Measurements from ENCODE around the gene SHE.
"Not testable (repeated sequence)": the region's sequence is repeated elsewhere in the genome, so short reads cannot be mapped to it uniquely, and the experiment has no call there.

The SHE gene

GRCh38 chr1:154502066-154502743 lies at the start of gene SHE, which contains the start of gene TDRD10:
Gene SHE (minus strand): TSS chr1:154502412. CDS start chr1:154502026, 386 bp downstream.
Gene TDRD10 (plus strand): TSS chr1:154502219. CDS start chr1:154506904, 4,685 bp downstream.
- DNase-seq (ENCODE audit: low read depth) = no peak

DNA sequence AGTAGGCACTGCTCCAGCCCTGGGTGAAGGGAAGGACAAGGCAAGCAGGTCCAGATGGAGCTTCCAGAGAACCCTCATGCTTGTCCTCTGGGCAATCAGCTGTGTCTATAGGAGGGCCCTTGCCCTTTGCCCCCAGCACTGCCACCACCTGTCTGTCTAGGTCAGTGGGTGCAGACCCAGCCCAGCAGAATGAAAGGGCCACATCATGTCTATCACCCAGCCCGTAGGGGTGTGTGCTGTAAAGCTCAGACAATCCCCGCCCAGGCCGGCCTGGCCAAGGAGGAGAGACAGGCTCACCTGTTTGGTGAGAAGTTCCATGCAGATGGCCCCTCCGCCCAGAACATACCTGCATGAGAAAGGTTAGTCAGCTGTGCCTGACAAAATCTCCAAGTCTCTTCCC lies 49.3 kb upstream of the SHE start:
- no peak for DNase-seq (ENCODE audit: low read depth)

- no peak for DNase-seq (ENCODE audit: low read depth)
Measured at GRCh38 chr1:154550657-154551056, 48.4 kb upstream of the SHE start.

DNA sequence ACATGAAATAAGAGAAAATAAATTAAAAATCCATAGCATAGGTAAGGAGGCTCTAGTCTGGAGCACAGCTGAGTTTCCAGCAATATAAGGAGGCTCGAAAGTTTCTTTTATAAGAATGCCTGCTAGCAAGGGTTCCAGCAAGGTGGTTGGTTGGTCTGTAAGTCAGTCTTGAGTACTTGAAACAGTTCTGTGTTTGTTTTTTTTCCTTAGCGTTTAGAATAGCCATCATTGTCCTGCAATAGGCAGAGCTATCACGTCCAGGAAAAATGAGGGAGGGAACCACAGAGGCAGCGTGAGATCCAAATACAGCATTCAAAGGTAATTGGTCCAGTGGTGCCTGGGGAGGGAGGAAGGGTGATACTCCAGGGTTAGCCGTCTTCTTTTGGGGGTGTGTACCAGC lies 47.9 kb upstream of the SHE start:
- DNase-seq (ENCODE audit: low read depth) = no peak

DNA sequence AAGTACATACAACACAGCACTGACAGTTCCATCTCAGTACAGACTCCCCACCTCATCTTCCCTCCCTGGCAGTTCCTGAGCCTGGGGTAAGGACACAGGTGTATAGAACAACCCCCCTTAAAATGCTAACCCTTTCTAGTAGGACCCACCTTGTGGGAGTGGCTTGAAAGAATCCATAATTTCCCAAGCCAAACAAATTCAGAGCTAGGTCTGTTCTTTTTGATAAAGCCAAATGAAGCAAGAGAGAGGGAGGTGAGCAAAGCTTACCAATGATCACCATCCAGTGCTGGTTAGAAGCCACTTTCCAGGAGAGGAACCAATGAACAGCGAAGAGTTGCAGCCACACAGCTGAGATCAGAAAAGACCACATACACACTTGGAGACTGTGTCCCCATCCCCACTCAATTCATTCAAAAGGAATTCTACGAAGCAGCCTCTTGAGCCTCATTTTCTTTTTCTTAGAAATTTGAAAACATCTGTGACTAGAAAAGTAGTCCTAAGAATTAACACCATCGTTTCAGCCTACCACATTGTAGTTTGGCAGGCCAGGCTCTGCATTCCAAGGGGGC lies 47.1 kb upstream of the SHE start:
- DNase-seq (ENCODE audit: low read depth) = no peak

GRCh38 chr1:154548028-154548427 lies 45.8 kb upstream of the SHE start:
- no peak for DNase-seq (ENCODE audit: low read depth)

DNA sequence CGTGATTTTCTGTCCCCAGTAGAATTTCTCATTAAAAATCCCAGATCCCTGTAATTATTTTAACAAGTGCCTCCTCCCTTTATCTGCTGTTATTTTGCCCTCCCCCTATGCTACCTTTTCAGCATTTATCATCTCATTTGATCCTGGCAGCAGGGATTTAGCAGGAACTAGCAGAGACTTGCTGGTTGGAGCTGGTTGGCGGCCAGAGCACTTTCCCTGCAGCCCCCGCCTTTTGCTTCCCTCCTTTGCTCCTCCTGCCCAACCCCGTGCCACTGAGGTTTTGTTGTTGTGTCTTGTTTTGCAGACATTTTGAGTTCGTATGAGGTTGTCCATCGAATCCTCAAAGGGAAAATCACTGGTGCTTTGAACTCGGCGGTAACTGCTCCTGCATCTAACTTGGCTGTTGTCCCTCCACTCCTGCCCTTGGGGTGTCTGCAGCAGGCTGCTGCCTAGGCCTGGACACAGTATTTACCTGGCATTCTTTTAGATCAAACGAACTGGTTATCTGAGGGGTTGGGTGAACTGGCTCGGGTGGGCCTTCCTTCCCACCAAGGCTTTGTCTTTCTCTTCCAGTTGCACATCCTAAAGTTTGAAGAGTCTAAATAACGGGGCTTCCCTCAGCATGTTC lies 45.0 kb upstream of the SHE start:
- no peak for DNase-seq (ENCODE audit: low read depth)

GRCh38 chr1:154546264-154547063 lies 44.3 kb upstream of the SHE start:
- peak; percentile 9 for DNase-seq (ENCODE audit: low read depth)

GRCh38 chr1:154541231-154541630 lies 39.0 kb upstream of the SHE start:
- DNase-seq (ENCODE audit: low read depth) = no peak

GRCh38 chr1:154539486-154540483 lies 37.6 kb upstream of the SHE start:
- no peak for DNase-seq (ENCODE audit: low read depth)

GRCh38 chr1:154536570-154536969 lies 34.4 kb upstream of the SHE start:
- DNase-seq (ENCODE audit: low read depth) = no peak

GRCh38 chr1:154533952-154534844 lies 32.0 kb upstream of the SHE start:
- DNase-seq (ENCODE audit: low read depth) = no peak

GRCh38 chr1:154531950-154532349 lies 29.7 kb upstream of the SHE start:
- not testable (repeated sequence) for DNase-seq (ENCODE audit: low read depth)

DNA sequence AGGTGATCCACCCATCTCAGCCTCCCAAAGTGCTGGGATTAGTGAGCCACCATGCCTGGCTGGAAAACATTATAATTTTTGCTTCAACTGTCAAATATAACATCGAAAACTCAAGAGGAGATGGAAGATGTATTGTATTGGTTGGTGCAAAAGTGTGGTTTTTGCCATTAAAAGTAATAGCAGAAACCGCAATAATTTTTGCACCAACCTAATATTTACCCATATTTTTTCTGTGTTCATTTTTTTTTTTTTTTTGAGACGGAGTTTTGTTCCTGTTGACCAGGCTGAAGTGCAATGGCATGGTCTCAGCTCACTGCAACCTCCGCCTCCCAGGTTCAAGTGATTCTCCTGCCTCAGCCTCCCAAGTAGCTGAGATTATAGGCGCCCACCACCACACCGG lies 27.1 kb upstream of the SHE start:
- DNase-seq (ENCODE audit: low read depth) = no peak

- no peak for DNase-seq (ENCODE audit: low read depth)
Measured at GRCh38 chr1:154527192-154527591, 25.0 kb upstream of the SHE start.

GRCh38 chr1:154524881-154525280 lies 22.7 kb upstream of the SHE start:
- DNase-seq (ENCODE audit: low read depth) = no peak

DNA sequence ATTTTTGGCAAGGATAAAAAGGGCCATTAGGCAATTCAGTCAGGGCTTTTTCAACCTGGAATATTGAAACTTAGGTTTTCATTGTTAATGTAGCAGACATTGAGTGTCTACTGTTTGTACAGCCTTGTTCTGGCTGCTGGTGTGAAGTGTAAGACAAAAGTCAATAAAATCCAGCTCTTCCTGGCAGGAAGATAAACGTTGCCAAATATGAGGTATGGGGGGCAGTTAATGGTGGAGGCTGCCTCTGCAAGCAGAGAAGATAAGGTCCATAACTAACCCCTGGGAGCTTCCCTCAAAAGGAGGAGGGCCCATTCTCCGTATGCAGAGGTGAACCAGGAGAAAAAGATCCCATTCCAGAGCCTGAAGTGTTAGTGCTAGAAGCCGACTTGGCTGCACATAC lies 19.5 kb upstream of the SHE start:
- DNase-seq (ENCODE audit: low read depth) = no peak

- no peak for DNase-seq (ENCODE audit: low read depth)
Measured at GRCh38 chr1:154520333-154520732, 18.1 kb upstream of the SHE start.

- DNase-seq (ENCODE audit: low read depth) = no peak
Measured at GRCh38 chr1:154519591-154519991, 17.4 kb upstream of the SHE start.

DNA sequence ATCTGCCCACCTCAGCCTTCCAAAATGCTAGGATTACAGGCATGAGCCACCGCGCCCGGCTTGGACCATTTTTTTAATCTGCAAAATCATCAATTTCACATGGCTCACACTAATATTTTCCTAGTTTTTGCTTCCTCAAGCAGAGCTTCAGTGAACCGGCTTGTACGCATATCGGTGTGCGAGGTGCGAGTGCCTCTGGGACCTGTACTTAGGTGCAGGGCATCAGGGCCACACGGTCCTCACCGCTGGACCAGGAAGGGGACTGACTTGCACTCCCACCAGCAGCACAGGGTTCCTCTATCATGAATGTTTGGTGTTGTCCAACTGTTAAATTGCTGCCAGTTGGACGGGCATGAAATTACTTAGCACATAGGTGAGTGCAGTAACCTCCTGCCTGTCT lies 15.4 kb upstream of the SHE start:
- no peak for DNase-seq (ENCODE audit: low read depth)

Measured in T-helper 22 cell (primary cell).